HepG2 (cell line): Measurements from ENCODE around the gene TMEM9. TPM values are rescaled to one million over a fixed set of nuclear protein-coding genes. Genes with fewer than 3 reads are reported as not detected.

Experiments
- AKAP8 ChIP-seq: sonication (generic); formaldehyde crosslinking; IDR thresholded peaks from 2 replicates; pipeline ENCODE4 v1.5.1; 2020; ENCODE audit warnings: mild to moderate bottlenecking, missing genetic modification reagents
- ATF7 ChIP-seq, 2 experiments: fragments of 450-650 bp in 1 of 2; sonication (generic) in 1 of 2; formaldehyde crosslinking in 1 of 2; IDR thresholded peaks; 2 replicates each; pipeline versions ENCODE4 v1.4.0 to v1.6.1; 2016 to 2020; ENCODE audit warnings: antibody characterized with exemption in 1 of 2, mild to moderate bottlenecking in 1 of 2, missing genetic modification reagents in 1 of 2
- ESRRA ChIP-seq: sonication (generic); formaldehyde crosslinking; IDR thresholded peaks from 2 replicates; pipeline ENCODE4 v1.5.1; 2020; ENCODE audit warnings: mild to moderate bottlenecking, low read depth, missing genetic modification reagents
- ETV6 ChIP-seq: sonication (generic); formaldehyde crosslinking; conservative IDR thresholded peaks from 2 replicates; pipeline ENCODE4 v1.4.0; 2020; ENCODE audit warnings: missing genetic modification reagents
- GATAD2A ChIP-seq: IDR thresholded peaks from 2 replicates; pipeline ENCODE4 v1.6.1; 2016
- KDM5A ChIP-seq: fragments of 200-600 bp; sonication (generic); IDR thresholded peaks from 2 replicates; pipeline ENCODE4 v1.7.0; 2018; ENCODE audit warnings: antibody characterized with exemption, mild to moderate bottlenecking, low read length, borderline replicate concordance
- LCORL ChIP-seq, 2 experiments: fragments of 450-650 bp in 1 of 2; sonication (generic) in 1 of 2; formaldehyde crosslinking in 1 of 2; IDR thresholded peaks; 2 replicates each; pipeline versions ENCODE4 v1.5.0 to v1.6.1; 2017 to 2020; ENCODE audit warnings: antibody characterized with exemption in 1 of 2, missing genetic modification reagents in 1 of 2
- NRL ChIP-seq: sonication (generic); formaldehyde crosslinking; IDR thresholded peaks from 2 replicates; pipeline ENCODE4 v1.5.0; 2020; ENCODE audit warnings: missing genetic modification reagents, mild to moderate bottlenecking, moderate library complexity, borderline replicate concordance
- PBX2 ChIP-seq: IDR thresholded peaks from 2 replicates; pipeline ENCODE4 v1.6.1; 2016; ENCODE audit warnings: control low read depth
- POGK ChIP-seq: sonication (generic); formaldehyde crosslinking; conservative IDR thresholded peaks from 2 replicates; pipeline ENCODE4 v1.8.0; 2022; ENCODE audit warnings: mild to moderate bottlenecking, moderate library complexity, missing genetic modification reagents
- SMAD3 ChIP-seq: sonication (generic); formaldehyde crosslinking; IDR thresholded peaks from 2 replicates; pipeline ENCODE4 v1.4.0; 2020; ENCODE audit warnings: missing genetic modification reagents
- TAF15 ChIP-seq: fragments of 200-400 bp; formaldehyde crosslinking; IDR thresholded peaks from one replicate; pipeline ENCODE4 v1.6.1; 2018; ENCODE audit warnings: mild to moderate bottlenecking, low read depth, low read length; ENCODE audit not compliant: poor library complexity, severe bottlenecking
- ZNF12 ChIP-seq: sonication (generic); formaldehyde crosslinking; IDR thresholded peaks from 2 replicates; pipeline ENCODE4 v1.5.0; 2020; ENCODE audit warnings: missing genetic modification reagents
- ZNF275 ChIP-seq: sonication (generic); formaldehyde crosslinking; IDR thresholded peaks from 2 replicates; pipeline ENCODE4 v1.8.0; 2022; ENCODE audit warnings: missing genetic modification reagents, mild to moderate bottlenecking, inconsistent platforms, borderline replicate concordance
- ZNF296 ChIP-seq: sonication (generic); formaldehyde crosslinking; conservative IDR thresholded peaks from 2 replicates; pipeline ENCODE4 v1.5.0; 2020; ENCODE audit warnings: mild to moderate bottlenecking, missing genetic modification reagents
- ZNF317 ChIP-seq: sonication (generic); formaldehyde crosslinking; IDR thresholded peaks from 2 replicates; pipeline ENCODE4 v1.5.0; 2020; ENCODE audit warnings: mild to moderate bottlenecking, missing genetic modification reagents
- ZNF574 ChIP-seq: sonication (generic); formaldehyde crosslinking; IDR thresholded peaks from 2 replicates; pipeline ENCODE4 v1.4.0; 2020; ENCODE audit warnings: missing genetic modification reagents
- ZNF891 ChIP-seq: sonication (generic); formaldehyde crosslinking; IDR thresholded peaks from 2 replicates; pipeline ENCODE4 v1.5.0; 2020; ENCODE audit warnings: mild to moderate bottlenecking, missing genetic modification reagents
- polyA plus RNA-seq, 8 experiments: library from polyadenylated mRNA; depleted of rRNA in 3 of 8; stranded (reverse) in 7 of 8; unstranded in 1 of 8; fragments of >200 nt; fragmentation: Illumina TruSeq in 4 of 8; extraction: Trizol in 4 of 8; gene quantifications; 2 replicates each; pipeline versions ENCODE4 v1.2.1 to v1.2.3, GENCODE V29; 2011 to 2016; ENCODE audit warnings: low read depth in 4 of 8, missing spikeins in 1 of 8, mixed read lengths in 1 of 8; ENCODE audit not compliant: insufficient read depth in 1 of 8
- total RNA-seq, 5 experiments: library from RNA; depleted of rRNA; stranded (reverse); fragments of >200 nt; fragmentation: Illumina TruSeq; extraction: Trizol; gene quantifications; 2 replicates each; pipeline ENCODE4 v1.2.3, GENCODE V29; 2016; ENCODE audit warnings: low read depth in 1 of 5

TMEM9 gene
- total and polyA plus RNA-seq, 2 of the 13 experiments (the other 11 are each of a cell fraction or from before 2014, with no cell fraction given): 60.9 to 102 TPM

- no peak for TF ChIP-seq ZNF275 (CRISPR knock-in tag)
- TF ChIP-seq ATF7 (IDR thresholded peaks at IDR 0.05): no peak
- TF ChIP-seq ATF7 (CRISPR knock-in tag; IDR thresholded peaks at IDR 0.05): no peak
- TF ChIP-seq ZNF317: no peak
- no peak for TF ChIP-seq ZNF574 (CRISPR knock-in tag)
- TF ChIP-seq POGK (CRISPR knock-in tag): 0 out of 2 replicates have a peak, but pooled peaks have one; percentile 31
- no peak for TF ChIP-seq LCORL (IDR thresholded peaks at IDR 0.05)
- no peak for TF ChIP-seq LCORL (CRISPR knock-in tag; IDR thresholded peaks at IDR 0.05)
- no peak for TF ChIP-seq PBX2 (CRISPR knock-in tag)
- 0 out of 2 replicates have a peak, but pooled peaks have one; percentile 29 for TF ChIP-seq SMAD3 (CRISPR knock-in tag)
- no peak for TF ChIP-seq ETV6 (CRISPR knock-in tag)
- TF ChIP-seq TAF15: no peak
- TF ChIP-seq ZNF891: no peak
- TF ChIP-seq KDM5A: no peak
- TF ChIP-seq ZNF12: no peak
- TF ChIP-seq ESRRA: no peak
- TF ChIP-seq GATAD2A (CRISPR knock-in tag): no peak
- TF ChIP-seq AKAP8 (CRISPR knock-in tag): no peak
- TF ChIP-seq NRL: peak; percentile 25; the same call in 1 of the 2 replicates
- no peak for TF ChIP-seq ZNF296 (CRISPR knock-in tag)
Measured at GRCh38 chr1:201114245-201115131, 39.8 kb downstream of the TMEM9 start (continued).
